ENCODE results near the gene HTR1E. TPM values are rescaled to one million over a fixed set of nuclear protein-coding genes. Genes with fewer than 3 reads are reported as not detected.

Gene HTR1E
- total RNA-seq, 4 donors from 2014 or later = not detected

- Histone ChIP-seq H3K4me1 (no peaks in the 10 kb centered on the region), H3K36me3 (no peaks in the 10 kb centered on the region), H3K27ac (no peak overlapping the region), H3K4me3 (no peak overlapping the region), H3K9me3 (no peaks in the 10 kb centered on the region), H3K27me3 (no peaks in the 10 kb centered on the region)
- TF ChIP-seq POLR2A (IDR thresholded peaks at IDR 0.05) (no peak), CTCF (IDR thresholded peaks at IDR 0.05) (no peak)
- no peak for DNase-seq
Measured at GRCh38 chr6:87027021-87027420, 89.7 kb downstream of the HTR1E start.

GRCh38 chr6:87029711-87030314, 92.5 kb downstream of the HTR1E start:
- H3K27me3 ChIP-seq = no peaks in the 10 kb centered on the region
- no peak for DNase-seq

GRCh38 chr6:87040729-87041128, 103.4 kb downstream of the HTR1E start:
- Histone ChIP-seq H3K4me3 (no peak overlapping the region), H3K4me1 (no peaks in the 10 kb centered on the region), H3K27me3 (no peaks in the 10 kb centered on the region), H3K36me3 (no peaks in the 10 kb centered on the region), H3K27ac (no peak overlapping the region), H3K9me3 (no peaks in the 10 kb centered on the region)
- no peak for TF ChIP-seq POLR2A (IDR thresholded peaks at IDR 0.05)
- no peak for TF ChIP-seq CTCF (IDR thresholded peaks at IDR 0.05)
- no peak for DNase-seq

More at GRCh38 chr6:87029711-87030314, 92.5 kb downstream of the HTR1E start:
- Histone ChIP-seq H3K4me1 (no peaks in the 10 kb centered on the region), H3K36me3 (no peaks in the 10 kb centered on the region), H3K4me3 (no peak overlapping the region), H3K9me3 (no peaks in the 10 kb centered on the region), H3K27ac (no peak overlapping the region)
- TF ChIP-seq CTCF (IDR thresholded peaks at IDR 0.05) = peak in 4 of 6 experiments; percentile 22 to 47 (median 34)
- no peak for TF ChIP-seq POLR2A (IDR thresholded peaks at IDR 0.05)

GRCh38 chr6:87045521-87046075, 108.3 kb downstream of the HTR1E start:
- no peak for TF ChIP-seq CTCF (IDR thresholded peaks at IDR 0.05)
- TF ChIP-seq POLR2A (IDR thresholded peaks at IDR 0.05) = no peak
- no peak overlapping the region for H3K27ac ChIP-seq
- H3K27me3 ChIP-seq = no peaks in the 10 kb centered on the region
- no peaks in the 10 kb centered on the region for H3K9me3 ChIP-seq
- no peaks in the 10 kb centered on the region for H3K36me3 ChIP-seq
- DNase-seq = no peak
- H3K4me1 ChIP-seq = no peaks in the 10 kb centered on the region
- H3K4me3 ChIP-seq = no peak overlapping the region

- H3K36me3 ChIP-seq = no peaks in the 10 kb centered on the region
- no peaks in the 10 kb centered on the region for H3K4me1 ChIP-seq
- no peaks in the 10 kb centered on the region for H3K9me3 ChIP-seq
- H3K4me3 ChIP-seq = no peak overlapping the region
- H3K27me3 ChIP-seq = no peaks in the 10 kb centered on the region
- no peak for DNase-seq
- H3K27ac ChIP-seq = no peak overlapping the region
- no peak for TF ChIP-seq CTCF (IDR thresholded peaks at IDR 0.05)
- TF ChIP-seq POLR2A (IDR thresholded peaks at IDR 0.05) = no peak
Measured at GRCh38 chr6:87049779-87050178, 112.5 kb downstream of the HTR1E start.

Data from Peyer's patch (tissue), 4 donors.